ENCODE data around the gene RSAD1. TPM values are rescaled to one million over a fixed set of nuclear protein-coding genes. Genes with fewer than 3 reads are reported as not detected.

The RSAD1 gene
- total RNA-seq, 1 experiment from 2014 or later: 69.2 TPM

DNA sequence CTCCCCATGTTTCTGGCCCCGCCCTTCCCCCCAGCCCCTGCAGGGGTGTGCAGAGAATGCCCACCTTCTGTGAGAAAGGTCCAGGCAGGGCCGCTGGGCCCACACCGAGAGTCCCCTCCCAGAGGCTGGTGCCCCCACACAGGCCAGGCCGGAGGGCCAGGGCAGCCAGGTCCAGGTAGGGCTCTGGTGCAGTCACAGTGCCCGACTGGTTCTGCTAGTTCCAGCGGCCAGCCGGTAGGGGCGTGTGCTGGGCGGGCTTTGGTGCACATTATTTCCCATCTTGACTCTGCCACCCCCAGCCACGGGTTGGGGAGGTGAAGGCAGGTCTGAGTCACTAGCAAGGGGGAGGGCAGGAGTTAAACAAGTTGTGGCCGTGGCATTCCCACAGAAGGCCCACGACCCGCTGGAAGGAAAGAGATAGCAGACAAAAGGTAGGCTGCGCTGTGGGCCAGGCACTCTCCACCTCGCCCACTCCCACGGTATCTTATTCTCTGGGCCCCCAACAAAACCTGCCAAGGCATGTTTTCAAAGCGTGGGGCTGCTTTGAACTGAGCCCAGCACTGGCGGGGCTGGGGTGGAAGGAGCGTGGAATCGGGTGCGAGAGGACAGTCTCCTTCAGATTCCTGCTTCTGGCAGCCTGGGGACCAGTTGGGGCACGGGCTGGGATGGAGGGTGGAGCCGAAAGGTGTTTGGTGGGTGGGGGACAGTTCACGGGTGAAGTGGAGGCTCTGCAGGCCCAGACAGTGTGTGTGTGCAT, 55.7 kb downstream of the RSAD1 start:
- DNase-seq: no peak
- Histone ChIP-seq H3K36me3 (no peaks in the 10 kb centered on the region), H3K27me3 (peaks cover 15% of the 10 kb centered on the region), H3K9me3 (no peaks in the 10 kb centered on the region), H3K4me3 (no peak overlapping the region)

GRCh38 chr17:50534979-50535326, 56.3 kb downstream of the RSAD1 start:
- no peak for DNase-seq
- H3K9me3 ChIP-seq: no peaks in the 10 kb centered on the region
- no peak overlapping the region for H3K4me3 ChIP-seq
- H3K27me3 ChIP-seq: peaks cover 14% of the 10 kb centered on the region
- H3K36me3 ChIP-seq: no peaks in the 10 kb centered on the region

- no peak overlapping the region for H3K4me3 ChIP-seq
- peaks cover 11% of the 10 kb centered on the region for H3K27me3 ChIP-seq
- no peak for DNase-seq
- H3K36me3 ChIP-seq: no peaks in the 10 kb centered on the region
- no peaks in the 10 kb centered on the region for H3K9me3 ChIP-seq
Observed at GRCh38 chr17:50535407-50535806, 56.7 kb downstream of the RSAD1 start.

Other genes starting within 250 kb of the RSAD1 start
- not detected in 2 replicates for gene TMEM92, start 204.4 kb upstream of the RSAD1 start, total RNA-seq (2014; rRNA removed; shearing (Covaris generic); ENCODE audit: low replicate concordance)
- gene XYLT2, start 132.7 kb upstream of the RSAD1 start, total RNA-seq (2014; rRNA removed; shearing (Covaris generic); ENCODE audit: low replicate concordance): 26.5 and 27.2 TPM in 2 replicates
- gene MRPL27, start 105.7 kb upstream of the RSAD1 start, total RNA-seq (2014; rRNA removed; shearing (Covaris generic); ENCODE audit: low replicate concordance): 74.4 and 99.7 TPM in 2 replicates
- 6.3 and 9.5 TPM in 2 replicates for gene EME1, start 105.6 kb upstream of the RSAD1 start, total RNA-seq (2014; rRNA removed; shearing (Covaris generic); ENCODE audit: low replicate concordance)
- 365 and 417 TPM in 2 replicates for gene LRRC59, start 81.3 kb upstream of the RSAD1 start, total RNA-seq (2014; rRNA removed; shearing (Covaris generic); ENCODE audit: low replicate concordance)
- gene ACSF2, start 52.6 kb upstream of the RSAD1 start, total RNA-seq (2014; rRNA removed; shearing (Covaris generic); ENCODE audit: low replicate concordance): 8.9 and 24.5 TPM in 2 replicates
- not detected in 2 replicates for gene CHAD, start 10.0 kb upstream of the RSAD1 start, total RNA-seq (2014; rRNA removed; shearing (Covaris generic); ENCODE audit: low replicate concordance)
- gene MYCBPAP, start 29.6 kb downstream of the RSAD1 start, total RNA-seq (2014; rRNA removed; shearing (Covaris generic); ENCODE audit: low replicate concordance): not detected in 2 replicates
- gene EPN3, start 53.9 kb downstream of the RSAD1 start, total RNA-seq (2014; rRNA removed; shearing (Covaris generic); ENCODE audit: low replicate concordance): not detected in 2 replicates
- 52.1 and 59.6 TPM in 2 replicates for gene SPATA20, start 68.3 kb downstream of the RSAD1 start, total RNA-seq (2014; rRNA removed; shearing (Covaris generic); ENCODE audit: low replicate concordance)
- not detected in 2 replicates for gene CACNA1G, start 81.9 kb downstream of the RSAD1 start, total RNA-seq (2014; rRNA removed; shearing (Covaris generic); ENCODE audit: low replicate concordance)
- gene ABCC3, start 156.0 kb downstream of the RSAD1 start, total RNA-seq (2014; rRNA removed; shearing (Covaris generic); ENCODE audit: low replicate concordance): 0.17 and 2.0 TPM in 2 replicates
- gene ANKRD40, start 229.1 kb downstream of the RSAD1 start, total RNA-seq (2014; rRNA removed; shearing (Covaris generic); ENCODE audit: low replicate concordance): 34.8 and 42.5 TPM in 2 replicates
- gene LUC7L3, start 240.7 kb downstream of the RSAD1 start, total RNA-seq (2014; rRNA removed; shearing (Covaris generic); ENCODE audit: low replicate concordance): 18.1 and 136 TPM in 2 replicates

Measured in MG63 (cell line).